ENCODE measurements around the gene OPCML. TPM values are rescaled to one million over a fixed set of nuclear protein-coding genes. Genes with fewer than 3 reads are reported as not detected.

The OPCML gene
- total RNA-seq, 1 experiment from 2014 or later, result 0.13 TPM

DNA sequence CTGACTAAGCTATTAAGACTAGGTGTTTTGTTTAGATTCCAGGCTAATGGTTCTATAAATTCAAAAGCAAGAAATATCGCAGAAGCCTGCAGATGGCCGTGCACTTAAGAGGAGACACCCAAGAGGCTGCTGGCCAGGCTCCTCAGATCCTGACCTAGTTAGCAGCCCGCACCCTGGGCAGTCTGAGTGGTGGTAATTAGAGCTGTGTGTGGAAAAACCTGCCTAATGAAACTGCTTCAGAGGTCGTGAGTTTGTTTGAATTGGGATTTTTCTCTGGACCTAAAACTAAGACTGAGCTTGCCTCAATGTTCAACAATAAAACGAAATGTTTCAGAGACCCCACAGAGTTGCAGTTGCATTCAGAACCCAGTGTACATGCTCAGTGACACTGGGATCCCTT is 627.7 kb downstream of the OPCML start:
- H3K4me1 ChIP-seq (ENCODE audit: insufficient read depth, low read length, poor library complexity, severe bottlenecking), result peaks cover 9% of the 10 kb centered on the region
- no TSS peak for BruUV-seq (replicated peaks)
- CTCF ChIA-PET, result no interaction called here

DNA sequence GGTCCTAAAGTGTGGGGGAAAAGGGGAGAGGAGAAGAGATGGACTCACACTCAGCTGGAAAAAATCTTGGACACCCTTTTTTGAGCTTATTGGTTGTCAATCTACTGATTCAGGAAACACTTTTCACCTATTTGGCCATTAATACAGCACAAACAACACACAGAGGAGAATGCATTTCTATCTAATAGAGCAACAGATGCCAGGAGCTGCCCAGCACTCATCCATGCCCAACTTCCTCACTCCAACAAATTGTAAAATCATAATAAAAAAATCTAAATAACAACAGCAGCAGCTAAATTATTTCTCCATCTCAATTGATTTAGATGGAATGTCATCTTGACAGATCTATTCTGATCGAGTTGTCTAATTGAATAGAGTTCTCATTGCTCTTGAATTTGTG is 628.2 kb downstream of the OPCML start:
- intact Hi-C loops (cut with micrococcal nuclease; ENCODE audit: unreplicated experiment), result no loop called here
- POLR2A ChIA-PET (ENCODE audit: low non-redundant PET), result no interaction called here
- BruUV-seq (replicated peaks), result no TSS peak
- TF ChIP-seq, protein P1, sequence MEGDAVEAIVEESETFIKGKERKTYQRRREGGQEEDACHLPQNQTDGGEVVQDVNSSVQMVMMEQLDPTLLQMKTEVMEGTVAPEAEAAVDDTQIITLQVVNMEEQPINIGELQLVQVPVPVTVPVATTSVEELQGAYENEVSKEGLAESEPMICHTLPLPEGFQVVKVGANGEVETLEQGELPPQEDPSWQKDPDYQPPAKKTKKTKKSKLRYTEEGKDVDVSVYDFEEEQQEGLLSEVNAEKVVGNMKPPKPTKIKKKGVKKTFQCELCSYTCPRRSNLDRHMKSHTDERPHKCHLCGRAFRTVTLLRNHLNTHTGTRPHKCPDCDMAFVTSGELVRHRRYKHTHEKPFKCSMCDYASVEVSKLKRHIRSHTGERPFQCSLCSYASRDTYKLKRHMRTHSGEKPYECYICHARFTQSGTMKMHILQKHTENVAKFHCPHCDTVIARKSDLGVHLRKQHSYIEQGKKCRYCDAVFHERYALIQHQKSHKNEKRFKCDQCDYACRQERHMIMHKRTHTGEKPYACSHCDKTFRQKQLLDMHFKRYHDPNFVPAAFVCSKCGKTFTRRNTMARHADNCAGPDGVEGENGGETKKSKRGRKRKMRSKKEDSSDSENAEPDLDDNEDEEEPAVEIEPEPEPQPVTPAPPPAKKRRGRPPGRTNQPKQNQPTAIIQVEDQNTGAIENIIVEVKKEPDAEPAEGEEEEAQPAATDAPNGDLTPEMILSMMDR (conservative IDR thresholded peaks at IDR 0.05; ENCODE audit: low read depth, low read length), result no peak
- TF ChIP-seq EZH2 (IDR thresholded peaks at IDR 0.05; ENCODE audit: borderline replicate concordance, low read depth, low read length, poor library complexity, severe bottlenecking), result no peak
- no peaks in the 10 kb centered on the region for H3K9me3 ChIP-seq (ENCODE audit: low read depth, low read length, poor library complexity, severe bottlenecking)
- DNase-seq (ENCODE audit: low spot score), result no peak
- H3K36me3 ChIP-seq (ENCODE audit: insufficient read depth, low read length, poor library complexity, severe bottlenecking), result no peaks in the 10 kb centered on the region
- H3K4me3 ChIP-seq (ENCODE audit: low read depth, low read length, poor library complexity, severe bottlenecking), result no peak overlapping the region
- H3K27me3 ChIP-seq (replicated peaks; ENCODE audit: insufficient read depth, low read depth, low read length, poor library complexity), result no peaks in the 10 kb centered on the region
- no peak overlapping the region for H3K27ac ChIP-seq (ENCODE audit: low read depth, low read length, poor library complexity, severe bottlenecking)
- CTCF ChIA-PET, result no interaction called here
- H3K4me1 ChIP-seq (ENCODE audit: insufficient read depth, low read length, poor library complexity, severe bottlenecking), result peaks cover 9% of the 10 kb centered on the region

More for the DNA sequence above, 627.7 kb downstream of the OPCML start:
- Histone ChIP-seq H3K4me3 (ENCODE audit: low read depth, low read length, poor library complexity, severe bottlenecking) (no peak overlapping the region), H3K9me3 (ENCODE audit: low read depth, low read length, poor library complexity, severe bottlenecking) (no peaks in the 10 kb centered on the region), H3K27ac (ENCODE audit: low read depth, low read length, poor library complexity, severe bottlenecking) (no peak overlapping the region), H3K36me3 (ENCODE audit: insufficient read depth, low read length, poor library complexity, severe bottlenecking) (no peaks in the 10 kb centered on the region), H3K27me3 (replicated peaks; ENCODE audit: insufficient read depth, low read depth, low read length, poor library complexity) (no peaks in the 10 kb centered on the region)
- DNase-seq (ENCODE audit: low spot score), result no peak
- intact Hi-C loops (cut with micrococcal nuclease; ENCODE audit: unreplicated experiment), result no loop called here
- TF ChIP-seq, protein P1 (conservative IDR thresholded peaks at IDR 0.05; ENCODE audit: low read depth, low read length), result no peak
- TF ChIP-seq EZH2 (IDR thresholded peaks at IDR 0.05; ENCODE audit: borderline replicate concordance, low read depth, low read length, poor library complexity, severe bottlenecking), result no peak
- POLR2A ChIA-PET (ENCODE audit: low non-redundant PET), result no interaction called here

DNA sequence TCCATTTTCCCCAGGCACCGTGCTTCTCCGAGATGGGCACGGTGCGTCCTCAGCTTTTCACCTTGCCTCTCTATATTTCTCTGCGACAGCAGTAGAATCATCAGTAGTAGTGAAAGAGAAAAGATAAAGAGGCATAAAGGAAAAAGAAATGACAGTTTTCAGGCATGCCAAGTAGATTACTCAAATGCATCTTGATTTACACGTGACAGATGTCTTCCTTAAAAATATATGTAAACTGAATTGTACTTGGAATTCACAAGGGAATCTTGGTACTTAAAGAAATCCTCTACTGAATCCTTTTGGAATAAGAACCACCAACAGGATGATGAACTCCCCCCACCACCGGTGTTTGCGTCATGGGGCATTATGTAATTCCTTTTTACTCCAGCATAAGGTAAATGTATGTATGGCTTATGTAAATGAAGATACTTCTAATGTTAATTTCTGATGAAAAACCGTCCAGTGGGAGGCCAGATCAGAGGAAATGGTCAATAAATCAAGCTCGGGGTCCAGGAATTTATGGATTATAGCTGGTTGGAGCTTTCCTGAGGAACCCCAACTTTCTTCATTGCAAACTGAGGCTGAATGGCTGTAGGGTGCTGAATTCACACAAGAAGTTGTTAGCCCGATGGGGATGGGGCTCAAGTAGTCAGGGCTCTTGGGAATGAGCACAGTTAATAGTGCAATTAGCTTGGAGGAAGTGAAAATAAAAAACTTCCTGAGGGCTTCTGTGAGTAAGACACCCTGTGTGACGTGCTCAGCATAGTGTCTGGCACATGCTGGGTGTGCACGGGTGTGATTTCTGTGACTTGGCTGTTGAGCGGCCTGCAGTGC is 630.4 kb downstream of the OPCML start:
- intact Hi-C loops (cut with micrococcal nuclease; ENCODE audit: unreplicated experiment), result no loop called here
- POLR2A ChIA-PET (ENCODE audit: low non-redundant PET), result no interaction called here
- TF ChIP-seq EZH2 (IDR thresholded peaks at IDR 0.05; ENCODE audit: borderline replicate concordance, low read depth, low read length, poor library complexity, severe bottlenecking), result no peak
- TF ChIP-seq, protein P1 (conservative IDR thresholded peaks at IDR 0.05; ENCODE audit: low read depth, low read length), result no peak
- H3K36me3 ChIP-seq (ENCODE audit: insufficient read depth, low read length, poor library complexity, severe bottlenecking), result no peaks in the 10 kb centered on the region
- no TSS peak for BruUV-seq (replicated peaks)
- no peak overlapping the region for H3K27ac ChIP-seq (ENCODE audit: low read depth, low read length, poor library complexity, severe bottlenecking)
- no peaks in the 10 kb centered on the region for H3K27me3 ChIP-seq (replicated peaks; ENCODE audit: insufficient read depth, low read depth, low read length, poor library complexity)
- CTCF ChIA-PET, result no interaction called here
- H3K9me3 ChIP-seq (ENCODE audit: low read depth, low read length, poor library complexity, severe bottlenecking), result no peaks in the 10 kb centered on the region
- peaks cover 9% of the 10 kb centered on the region for H3K4me1 ChIP-seq (ENCODE audit: insufficient read depth, low read length, poor library complexity, severe bottlenecking)
- DNase-seq (ENCODE audit: low spot score), result peak; percentile 83
- no peak overlapping the region for H3K4me3 ChIP-seq (ENCODE audit: low read depth, low read length, poor library complexity, severe bottlenecking)

Data from A673 (cell line).